Stimulated activated naive CD4-positive, alpha-beta T cell (primary cell): ENCODE measurements around the gene CASKIN1.

Experiments
- DNase-seq, 6 experiments: peaks; one replicate each; lab custom pipeline; 2025; lab: John Stamatoyannopoulos, UW

The CASKIN1 gene

DNA sequence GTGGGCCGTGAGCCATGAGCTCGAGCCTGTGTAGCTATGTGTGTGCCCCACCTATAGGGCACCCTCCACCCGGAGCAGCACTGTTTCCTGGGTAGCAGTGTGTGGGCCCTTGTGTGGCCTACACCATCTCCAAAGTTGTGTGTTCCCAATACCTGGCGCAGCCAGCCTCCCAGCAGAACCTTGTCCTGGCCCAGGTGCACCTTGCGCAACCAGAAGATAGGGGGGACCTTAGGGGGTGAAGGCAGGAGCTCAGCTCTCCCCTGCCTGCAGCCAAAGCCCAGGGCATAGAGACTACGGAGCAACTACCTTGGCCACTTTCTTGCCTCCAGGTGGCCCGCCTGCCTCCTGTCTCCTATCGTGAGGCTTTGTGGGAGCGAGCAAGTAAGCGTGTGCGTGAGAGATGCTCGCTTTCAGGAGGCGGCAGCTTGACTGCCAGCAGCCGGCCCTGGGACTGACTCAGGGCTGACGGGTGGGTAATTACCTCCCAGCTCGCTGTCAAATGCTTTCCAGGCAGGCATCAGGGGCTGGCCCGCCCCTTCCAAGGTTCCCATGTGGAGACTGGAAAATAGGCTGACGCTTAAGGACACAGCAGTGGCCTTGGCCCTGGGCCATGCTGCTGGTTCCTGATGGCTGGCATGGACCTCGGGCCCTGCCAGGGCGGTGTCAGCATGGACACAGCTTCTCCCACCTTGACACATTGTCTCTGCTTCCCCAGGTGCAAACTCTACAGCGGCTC is 21.8 kb downstream of the CASKIN1 start:
- DNase-seq, result no peak

GRCh38 chr16:2173916-2174315 is 22.5 kb downstream of the CASKIN1 start:
- no peak for DNase-seq

DNA sequence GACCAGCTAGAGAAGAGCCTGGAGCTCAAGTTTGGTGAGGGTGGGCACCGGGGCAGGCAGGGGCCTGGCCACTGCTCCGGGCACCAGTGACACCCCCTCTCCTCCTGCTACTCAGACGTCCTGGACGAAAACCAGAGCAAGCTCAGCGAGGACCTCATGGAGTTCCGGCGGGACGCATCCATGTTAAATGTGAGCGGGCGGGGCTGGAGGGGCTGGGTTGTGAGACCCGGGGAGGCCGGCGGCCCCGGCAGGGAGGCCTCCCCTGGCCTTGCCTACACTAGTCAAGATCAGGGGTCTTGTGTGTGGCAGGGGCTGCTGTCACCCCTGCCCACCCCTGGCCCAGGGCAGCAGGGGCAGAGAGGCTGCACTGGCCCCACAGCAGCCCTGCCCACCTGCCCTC is 23.0 kb downstream of the CASKIN1 start:
- no peak for DNase-seq

GRCh38 chr16:2172688-2173335 is 23.6 kb downstream of the CASKIN1 start:
- no peak for DNase-seq

GRCh38 chr16:2171601-2172178 is 24.7 kb downstream of the CASKIN1 start:
- no peak for DNase-seq

GRCh38 chr16:2170587-2171435 is 25.6 kb downstream of the CASKIN1 start:
- no peak for DNase-seq

DNA sequence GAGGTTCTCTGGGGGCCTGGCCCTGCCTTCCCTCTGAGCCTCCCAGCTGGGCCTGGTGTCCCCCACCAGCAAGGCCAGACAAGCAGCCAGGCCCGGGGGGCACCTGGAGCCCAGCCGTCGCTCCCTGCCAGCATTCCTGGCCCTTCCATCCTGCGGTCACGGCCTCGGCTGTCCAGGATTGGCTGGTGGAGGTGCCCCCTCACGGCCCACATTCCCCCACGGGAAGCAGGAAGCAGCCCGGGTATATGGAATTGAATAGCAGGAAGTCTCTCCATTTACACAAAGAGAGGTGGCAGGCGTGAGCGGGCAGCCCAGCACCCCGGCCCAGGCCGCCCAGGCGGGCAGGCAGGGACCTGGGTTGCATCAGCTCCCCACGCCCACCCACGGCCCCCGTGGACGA is 26.3 kb downstream of the CASKIN1 start:
- no peak for DNase-seq

DNA sequence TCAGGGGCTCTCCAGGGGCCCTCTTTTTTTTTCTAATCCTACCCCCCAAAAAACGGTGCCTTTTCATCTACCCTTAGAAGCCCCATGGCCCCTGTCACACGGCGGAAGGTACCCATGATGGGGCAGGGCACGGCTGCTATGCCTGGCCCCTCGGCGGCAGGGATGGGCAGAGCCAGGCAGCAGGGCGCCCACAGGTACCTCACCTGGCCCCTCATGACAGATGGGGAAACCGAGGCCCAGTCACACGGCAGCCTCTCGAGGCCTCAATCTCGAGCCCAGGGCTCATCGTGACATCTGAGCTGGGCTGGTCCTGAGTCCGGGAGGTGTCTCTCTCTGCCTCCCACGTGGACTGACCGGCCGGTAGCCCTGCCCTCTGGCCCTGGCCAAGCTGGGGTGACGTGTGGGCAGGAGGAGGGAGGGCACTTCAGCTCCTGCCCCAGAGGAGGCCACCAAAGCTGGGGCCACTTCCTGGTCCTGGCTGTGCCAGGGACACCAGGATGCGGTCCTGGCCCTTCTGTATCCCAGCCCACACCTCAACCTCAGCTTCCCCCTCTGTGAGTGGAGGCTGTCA is 29.3 kb downstream of the CASKIN1 start:
- no peak for DNase-seq

GRCh38 chr16:2166263-2167067 is 29.9 kb downstream of the CASKIN1 start:
- DNase-seq, result no peak

DNA sequence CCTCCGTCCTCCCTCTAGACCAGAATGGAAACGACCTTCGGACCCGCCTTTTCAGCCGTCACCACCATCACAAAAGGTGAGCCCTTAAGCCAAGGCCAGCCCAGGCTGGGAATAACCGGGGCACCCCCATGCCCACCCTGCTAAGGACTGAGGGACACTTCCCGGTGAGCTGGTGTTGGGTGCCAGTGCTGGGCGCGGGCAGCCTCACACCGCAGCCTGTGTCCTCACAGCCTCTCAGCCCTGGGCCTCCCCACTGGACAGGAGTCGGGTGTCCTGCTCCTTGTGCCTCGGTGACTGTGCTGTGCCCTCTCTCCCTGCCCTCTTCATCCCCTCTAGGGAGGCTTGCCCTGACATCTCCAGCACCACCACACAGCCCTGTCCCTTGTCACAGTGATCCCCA is 30.5 kb downstream of the CASKIN1 start:
- no peak for DNase-seq

DNA sequence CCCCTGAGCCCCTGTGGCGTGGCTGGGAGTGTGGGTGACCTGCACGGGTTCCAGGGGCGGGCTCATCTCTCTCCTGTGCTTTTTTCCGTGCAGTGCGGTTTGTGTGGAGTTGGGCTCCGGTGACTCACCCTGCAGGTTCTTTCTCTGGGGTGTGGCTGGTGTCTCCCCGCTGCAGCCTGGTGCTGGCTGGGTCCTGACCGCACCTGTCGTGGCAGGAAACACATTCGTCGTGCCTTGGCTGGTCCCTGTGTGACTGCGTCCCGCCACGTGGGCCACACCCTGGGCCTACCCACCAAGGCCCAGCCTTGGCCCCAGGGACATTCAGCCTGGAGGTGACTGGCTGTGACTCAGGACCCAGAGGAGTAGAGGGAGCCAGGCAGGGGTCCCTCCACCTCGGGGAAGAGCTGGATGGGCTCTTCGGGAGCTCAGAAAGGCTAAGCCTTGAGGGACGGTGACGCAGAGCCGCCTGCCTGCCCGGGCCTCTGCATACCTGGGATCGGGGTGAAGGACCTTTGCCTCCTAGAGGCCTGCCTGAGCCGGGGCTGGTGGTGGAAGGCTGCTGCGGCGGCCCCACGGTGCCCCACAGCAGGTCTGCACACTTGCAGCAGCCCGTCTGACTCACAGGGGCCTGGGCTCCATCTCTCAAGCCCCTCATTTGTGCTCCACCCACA is 33.1 kb downstream of the CASKIN1 start:
- no peak for DNase-seq

DNA sequence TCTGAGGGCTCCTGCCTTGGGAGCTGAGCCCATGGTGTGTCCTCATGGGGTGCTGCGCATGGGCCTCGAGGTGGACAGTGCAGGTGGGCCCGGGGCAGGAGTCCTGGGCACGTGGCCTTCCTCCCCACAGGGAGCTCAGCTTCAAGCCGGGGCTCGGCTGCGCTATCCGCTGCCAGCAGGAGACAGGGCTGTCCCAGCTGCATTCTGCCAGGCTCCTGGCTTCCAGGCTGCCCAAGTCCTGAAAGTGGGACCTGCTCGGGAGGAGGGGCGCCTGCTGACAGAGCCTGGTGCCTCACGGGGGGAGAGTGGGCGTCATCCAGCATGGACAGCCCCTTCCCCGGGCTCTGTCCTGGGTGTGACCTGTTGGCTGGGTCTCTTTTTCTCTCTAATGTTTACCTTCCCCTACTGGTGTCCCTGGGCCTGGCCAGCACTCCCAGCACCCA is 33.7 kb downstream of the CASKIN1 start:
- no peak for DNase-seq

DNA sequence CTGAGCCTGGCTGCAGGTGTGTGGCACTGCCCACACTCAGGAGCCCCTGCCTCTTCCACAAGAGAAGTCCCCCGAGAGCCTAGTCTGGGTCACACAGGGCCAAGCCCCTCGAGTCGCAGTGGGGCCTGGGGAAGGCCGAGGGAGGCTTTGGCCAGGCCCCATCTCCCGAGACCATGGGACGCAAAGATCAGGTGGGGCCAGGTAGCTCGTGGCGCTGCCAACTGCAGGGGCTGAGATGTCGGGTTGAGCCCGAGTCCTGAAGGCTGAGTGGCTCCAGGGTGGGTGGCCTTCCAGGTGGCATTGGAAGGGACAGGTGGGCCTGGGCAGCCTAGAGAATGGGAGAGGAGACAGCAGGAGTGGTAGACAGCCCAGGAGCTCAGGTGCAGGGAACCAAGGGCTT is 34.5 kb downstream of the CASKIN1 start:
- DNase-seq, result no peak

GRCh38 chr16:2160915-2161551 is 35.4 kb downstream of the CASKIN1 start:
- no peak for DNase-seq

- DNase-seq, result no peak
Observed at GRCh38 chr16:2159175-2159838, 37.1 kb downstream of the CASKIN1 start.

DNA sequence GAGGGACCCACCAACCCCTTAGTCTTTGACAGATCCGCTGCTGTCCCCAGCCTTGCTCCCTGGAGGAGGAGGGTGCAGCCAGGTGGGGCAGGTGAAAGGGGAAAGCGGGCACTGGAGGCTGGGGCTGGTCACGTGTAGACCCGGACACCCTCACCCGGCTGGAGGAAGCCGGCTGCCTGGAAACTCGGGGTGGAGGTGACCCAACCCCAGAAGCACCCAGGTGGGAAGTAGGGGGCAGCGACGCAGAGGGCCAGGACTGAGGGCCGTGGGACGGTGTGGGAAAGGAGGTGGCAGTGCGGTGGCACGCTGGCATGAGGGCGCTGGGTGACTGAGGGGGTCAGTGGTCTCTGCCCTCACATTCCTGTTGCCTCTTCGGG is 38.2 kb downstream of the CASKIN1 start:
- no peak for DNase-seq

- no peak for DNase-seq
Observed at GRCh38 chr16:2157480-2158261, 38.7 kb downstream of the CASKIN1 start.

DNA sequence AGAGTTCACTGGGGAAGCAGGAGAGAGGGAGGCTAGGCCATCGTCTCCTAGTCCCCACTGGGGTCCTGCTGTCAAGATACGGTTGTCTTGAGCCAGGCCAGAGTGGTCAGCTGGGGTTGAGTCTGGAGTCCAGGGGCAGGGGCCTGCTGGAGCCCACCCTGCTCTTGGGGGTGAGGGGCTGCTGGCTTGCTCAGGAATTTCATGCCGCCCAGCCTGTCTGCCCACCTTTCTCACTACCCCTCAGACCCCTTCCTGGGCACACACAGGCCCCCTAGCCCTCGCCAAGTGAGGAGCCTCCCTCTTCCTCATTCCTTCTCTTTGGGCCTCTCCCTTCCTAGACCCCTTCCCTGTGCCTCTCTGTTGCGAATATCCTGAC is 39.6 kb downstream of the CASKIN1 start:
- DNase-seq, result no peak
